H1 (cell line): ENCODE data around the gene PHEX. TPM values are rescaled to one million over a fixed set of nuclear protein-coding genes. Genes with fewer than 3 reads are reported as not detected.

Experiments
- CTCF ChIA-PET: fragments of 300-600 bp; sonication (Branson Sonifier 250); formaldehyde crosslinking; loops from one replicate; lab custom pipeline; 2021; ENCODE audit not compliant: partially characterized antibody; lab: Charles Lee
- POLR2A ChIA-PET: fragments of 300-600 bp; sonication (Branson Sonifier 250); formaldehyde crosslinking; loops from one replicate; lab custom pipeline; 2021; ENCODE audit warnings: inconsistent platforms; ENCODE audit not compliant: partially characterized antibody; lab: Charles Lee
- DNase-seq, 2 experiments: peaks; one replicate each; pipeline versions ENCODE4 v3.0.0 to v3.0.0-alpha.2; 2010 to 2022; ENCODE audit warnings: low spot score in 2 of 2, low read depth in 1 of 2, mixed read lengths in 1 of 2
- FAIRE-seq: peaks from 2 replicates; lab custom pipeline; 2011; peaks lifted over from hg19 to GRCh38; lab: Jason Lieb, UNC
- H2AFZ ChIP-seq: 2 replicates; pipeline ENCODE4 v1.8.1; 2012; ENCODE audit warnings: low read length, inconsistent platforms
- H2AK5ac ChIP-seq: 2 replicates; pipeline ENCODE4 v1.6.1; 2013; ENCODE audit warnings: low read depth, low read length
- H2BK120ac ChIP-seq: replicated peaks from 2 replicates; pipeline ENCODE3; 2013; ENCODE audit warnings: low read depth, low read length, inconsistent platforms
- H2BK12ac ChIP-seq: 2 replicates; pipeline ENCODE4 v1.6.1; 2013; ENCODE audit warnings: low read depth, low read length
- H2BK15ac ChIP-seq: 2 replicates; pipeline ENCODE4 v1.6.1; 2013; ENCODE audit warnings: low read length
- H2BK20ac ChIP-seq: 2 replicates; pipeline ENCODE4 v1.6.1; 2013; ENCODE audit warnings: low read length
- H2BK5ac ChIP-seq: 2 replicates; pipeline ENCODE4 v1.6.1; 2013; ENCODE audit warnings: low read depth, low read length
- H3K14ac ChIP-seq: 2 replicates; pipeline ENCODE4 v1.6.1; 2013; ENCODE audit warnings: inconsistent platforms; ENCODE audit not compliant: insufficient read length
- H3K18ac ChIP-seq: 2 replicates; pipeline ENCODE4 v1.6.1; 2013; ENCODE audit warnings: low read length; ENCODE audit errors: extremely low read depth
- H3K23ac ChIP-seq: 2 replicates; pipeline ENCODE4 v1.6.1; 2013; ENCODE audit warnings: inconsistent platforms; ENCODE audit not compliant: insufficient read length
- H3K23me2 ChIP-seq: 2 replicates; pipeline ENCODE4 v1.6.1; 2013; ENCODE audit warnings: low read depth, low read length
- H3K27ac ChIP-seq: 2 replicates; pipeline ENCODE4 v1.6.1; 2011; ENCODE audit warnings: low read depth, low read length, inconsistent platforms
- H3K27me3 ChIP-seq, 4 experiments: replicated peaks in 1 of 4; 1 replicate in 1 of 4; 2 replicates in 3 of 4; pipeline versions ENCODE4 v1.6.1 to v1.8.1; 2011 to 2013; ENCODE audit warnings: low read length in 3 of 4, mild to moderate bottlenecking in 3 of 4, inconsistent platforms in 2 of 4, mixed read lengths in 2 of 4, moderate library complexity in 1 of 4; ENCODE audit not compliant: control insufficient read depth in 3 of 4, insufficient read depth in 3 of 4; ENCODE audit errors: extremely low read depth in 1 of 4
- H3K36me3 ChIP-seq, 4 experiments: 2 replicates each; pipeline versions ENCODE4 v1.6.1 to v1.8.1; 2011 to 2013; ENCODE audit warnings: mild to moderate bottlenecking in 4 of 4, low read length in 3 of 4, moderate library complexity in 2 of 4, control low read depth in 1 of 4, inconsistent platforms in 1 of 4; ENCODE audit not compliant: insufficient read depth in 4 of 4, control insufficient read depth in 2 of 4
- H3K4ac ChIP-seq: replicated peaks from 2 replicates; pipeline ENCODE3; 2013; ENCODE audit warnings: low read length, low read depth, mixed read lengths, inconsistent platforms; ENCODE audit not compliant: insufficient read length
- H3K4me1 ChIP-seq, 4 experiments: replicated peaks in 1 of 4; 1 replicate in 1 of 4; 2 replicates in 3 of 4; pipeline versions ENCODE4 v1.6.1 to v1.8.1; 2011 to 2013; ENCODE audit warnings: low read length in 3 of 4, inconsistent platforms in 2 of 4, mixed read lengths in 1 of 4; ENCODE audit not compliant: insufficient read depth in 4 of 4, control insufficient read depth in 3 of 4
- H3K4me2 ChIP-seq, 2 experiments: 2 replicates each; pipeline versions ENCODE4 v1.6.1 to v1.8.1; 2011 to 2013; ENCODE audit warnings: low read depth in 2 of 2, low read length in 2 of 2, control low read depth in 1 of 2, inconsistent platforms in 1 of 2, mild to moderate bottlenecking in 1 of 2; ENCODE audit not compliant: insufficient read depth in 1 of 2
- H3K4me3 ChIP-seq, 4 experiments: fragments of 200-600, 300-600 bp in 1 of 4; sonication (generic), shearing (Covaris generic), sonication (Bioruptor Twin) in 1 of 4; 2 replicates each; pipeline versions ENCODE4 v1.5.1 to v1.8.1; 2011 to 2016; ENCODE audit warnings: low read length in 4 of 4, low read depth in 3 of 4, control low read depth in 2 of 4, inconsistent platforms in 2 of 4, mild to moderate bottlenecking in 2 of 4, mixed read lengths in 1 of 4, moderate library complexity in 1 of 4; ENCODE audit not compliant: insufficient read depth in 2 of 4; ENCODE audit errors: extremely low read depth in 1 of 4
- H3K56ac ChIP-seq: replicated peaks from 2 replicates; pipeline ENCODE3; 2013; ENCODE audit warnings: low read depth, mild to moderate bottlenecking, mixed read lengths, low read length, inconsistent platforms; ENCODE audit not compliant: insufficient read length
- H3K79me1 ChIP-seq: 2 replicates; pipeline ENCODE4 v1.6.1; 2013; ENCODE audit warnings: low read depth, low read length, control low read depth
- H3K79me2 ChIP-seq, 2 experiments: 2 replicates each; pipeline versions ENCODE4 v1.6.1 to v1.8.1; 2012 to 2013; ENCODE audit warnings: low read length in 2 of 2, mild to moderate bottlenecking in 2 of 2, inconsistent platforms in 1 of 2; ENCODE audit not compliant: insufficient read depth in 2 of 2, control insufficient read depth in 1 of 2
- H3K9ac ChIP-seq, 4 experiments: replicated peaks in 1 of 4; 1 replicate in 1 of 4; 2 replicates in 3 of 4; pipeline versions ENCODE4 v1.6.1 to v1.8.1; 2011 to 2013; ENCODE audit warnings: low read depth in 3 of 4, low read length in 3 of 4, control low read depth in 2 of 4, mild to moderate bottlenecking in 2 of 4, moderate library complexity in 2 of 4, inconsistent platforms in 1 of 4; ENCODE audit errors: extremely low read depth in 1 of 4
- H3K9me3 ChIP-seq, 2 experiments: 2 replicates each; pipeline versions ENCODE4 v1.6.1 to v1.8.1; 2012 to 2013; ENCODE audit warnings: mild to moderate bottlenecking in 2 of 2, moderate library complexity in 2 of 2, control low read depth in 1 of 2, inconsistent platforms in 1 of 2, low read depth in 1 of 2, low read length in 1 of 2, mixed read lengths in 1 of 2; ENCODE audit not compliant: insufficient read depth in 2 of 2
- H4K20me1 ChIP-seq, 2 experiments: replicated peaks in 1 of 2; 2 replicates each; pipeline versions ENCODE3 to v1.8.1; 2011 to 2013; ENCODE audit warnings: inconsistent platforms in 2 of 2, low read length in 2 of 2, mild to moderate bottlenecking in 1 of 2; ENCODE audit not compliant: insufficient read depth in 2 of 2, control insufficient read depth in 1 of 2
- H4K5ac ChIP-seq: 2 replicates; pipeline ENCODE4 v1.6.1; 2013; ENCODE audit warnings: low read length, low read depth, mixed read lengths, inconsistent platforms; ENCODE audit not compliant: insufficient read length
- H4K8ac ChIP-seq: 2 replicates; pipeline ENCODE4 v1.8.0; 2013; ENCODE audit warnings: mild to moderate bottlenecking, moderate library complexity, low read length, inconsistent platforms; ENCODE audit not compliant: insufficient read depth; ENCODE audit errors: extremely low read depth
- H4K91ac ChIP-seq: replicated peaks from 2 replicates; pipeline ENCODE3; 2013; ENCODE audit warnings: low read length, mixed read lengths, inconsistent platforms; ENCODE audit not compliant: insufficient read length
- CBX5 ChIP-seq: fragments of 300-800, 300-1000 bp; sonication (generic); IDR thresholded peaks from 2 replicates; pipeline ENCODE4 v1.7.1; 2016; ENCODE audit warnings: antibody characterized with exemption, low read length, low read depth
- CREB1 ChIP-seq: IDR thresholded peaks from 2 replicates; pipeline ENCODE4 v1.6.1; 2012; ENCODE audit warnings: inconsistent platforms
- EZH2 ChIP-seq: fragments of 200-600 bp; sonication (generic); IDR thresholded peaks from 2 replicates; pipeline ENCODE4 v1.7.1; 2012; ENCODE audit warnings: low read depth, mild to moderate bottlenecking, moderate library complexity, low read length, inconsistent platforms; ENCODE audit not compliant: severe bottlenecking
- MAFK ChIP-seq: IDR thresholded peaks from 2 replicates; pipeline ENCODE4 v1.6.1; 2012; ENCODE audit warnings: low read depth, mild to moderate bottlenecking, improper control_type of control experiment, low read length
- NANOG ChIP-seq: IDR thresholded peaks from 2 replicates; pipeline ENCODE4 v1.6.1; 2011; ENCODE audit warnings: low read length, low read depth, mild to moderate bottlenecking, inconsistent platforms; ENCODE audit not compliant: insufficient read depth, poor library complexity, severe bottlenecking
- RAD21 ChIP-seq, 2 experiments: IDR thresholded peaks in 1 of 2; conservative IDR thresholded peaks in 1 of 2; 2 replicates each; pipeline ENCODE4 v1.6.1; 2011; ENCODE audit warnings: low read depth in 2 of 2, low read length in 2 of 2, improper control_type of control experiment in 1 of 2, inconsistent platforms in 1 of 2, mild to moderate bottlenecking in 1 of 2, moderate library complexity in 1 of 2
- SIN3A ChIP-seq, 2 experiments: IDR thresholded peaks in 1 of 2; conservative IDR thresholded peaks in 1 of 2; 2 replicates each; pipeline ENCODE4 v1.6.1; 2011 to 2012; ENCODE audit warnings: low read length in 2 of 2, improper control_type of control experiment in 1 of 2, low read depth in 1 of 2, mild to moderate bottlenecking in 1 of 2
- SUZ12 ChIP-seq: fragments of 200-600 bp; sonication (generic); IDR thresholded peaks from 2 replicates; pipeline ENCODE4 v1.6.1; 2012; ENCODE audit warnings: mild to moderate bottlenecking, inconsistent platforms, low read length, moderate library complexity, mixed read lengths
- YY1 ChIP-seq: IDR thresholded peaks from 2 replicates; pipeline ENCODE4 v1.6.1; 2011; ENCODE audit warnings: low read depth, mild to moderate bottlenecking, low read length
- WGBS, 2 experiments: shearing (Covaris generic) in 1 of 2; methylation state at CpG; one replicate each; pipeline versions ENCODE4 v1.1.6 to v1.1.7; 2013 to 2015; ENCODE audit warnings: low lambda C conversion rate in 2 of 2, mixed read lengths in 2 of 2, inconsistent platforms in 1 of 2, low coverage in 1 of 2, missing lambda C conversion rate in 1 of 2; ENCODE audit not compliant: insufficient replicate concordance in 2 of 2, insufficient coverage in 1 of 2, insufficient read length in 1 of 2; ENCODE audit errors: extremely low coverage in 1 of 2, missing lambda C conversion rate in 1 of 2; 5-methylcytosine and 5-hydroxymethylcytosine counted together
- polyA plus RNA-seq, 7 experiments: library from polyadenylated mRNA; depleted of rRNA in 3 of 7; stranded (reverse) in 5 of 7; unstranded in 2 of 7; fragments of >200 nt in 5 of 7; fragments of 200-250 nt in 2 of 7; gene quantifications; 1 replicate in 5 of 7; 2 replicates in 1 of 7; 4 replicates in 1 of 7; pipeline versions ENCODE4 v1.2.1 to v1.2.3, GENCODE V29; 2011 to 2013; ENCODE audit warnings: missing spikeins in 2 of 7, mixed read lengths in 2 of 7
- total RNA-seq: library from RNA; stranded (reverse); fragmentation: NEBNext Ultra II Directional; extraction: Animal tissue kit (Norgen Biotek cat#: 25700); gene quantifications from 2 replicates; pipeline ENCODE4 v1.2.1, GENCODE V29; 2021
- TF ChIP-seq, protein P1 (sequence below): IDR thresholded peaks from 2 replicates; pipeline ENCODE4 v1.6.1; 2012; ENCODE audit warnings: inconsistent platforms
- TF ChIP-seq, protein P2 (sequence below): IDR thresholded peaks from 2 replicates; pipeline ENCODE4 v1.6.1; 2011; ENCODE audit warnings: low read depth, mild to moderate bottlenecking, low read length; ENCODE audit not compliant: insufficient read depth

Gene PHEX
- total and polyA plus RNA-seq, 2 of the 8 experiments (the other 6 are each of a cell fraction or from before 2014, with no cell fraction given), result 0.03 to 0.11 TPM

DNA sequence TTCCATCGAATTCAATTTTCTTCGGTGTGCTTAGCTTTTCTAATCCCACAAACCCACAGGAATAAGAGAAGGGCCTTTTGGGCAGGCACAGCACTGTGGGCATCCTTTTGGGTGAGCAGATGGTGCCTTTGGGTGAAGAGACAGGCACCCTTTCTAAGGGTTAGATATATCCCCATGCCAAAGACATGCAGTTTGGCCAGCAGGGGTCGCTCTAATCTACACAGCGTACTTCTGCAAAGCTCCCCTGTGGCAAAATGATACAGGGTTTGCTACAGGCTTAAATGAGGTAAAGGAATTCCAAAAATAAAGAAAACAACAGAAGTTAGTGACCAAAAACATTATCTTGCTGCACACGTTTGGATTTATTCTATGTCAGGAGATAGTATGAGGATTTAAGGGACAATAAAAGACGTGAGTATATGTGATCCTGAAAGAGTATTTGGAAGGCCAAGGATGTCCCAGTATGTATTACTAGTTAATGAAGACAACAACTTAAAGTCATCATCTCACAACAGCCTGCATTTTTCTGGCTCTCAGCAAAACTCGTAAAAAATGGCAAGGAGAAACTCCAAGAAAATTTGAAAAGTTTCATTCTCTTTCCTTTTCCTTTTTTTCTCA lies 49.5 kb downstream of the PHEX start:
- ChIA-PET CTCF (interaction anchor here (0.6 to 2.2 kb wide), 13 partner anchors 10 to 448 kb away, joined by 3 to 11 read pairs (median 3); no protein-coding TSS in a partner anchor), POLR2A (no interaction called here)
- no peak overlapping the region for H2BK20ac ChIP-seq
- TF ChIP-seq YY1 (no peak), RAD21 (IDR thresholded peaks at IDR 0.05 in 1 of 2, conservative IDR thresholded peaks at IDR 0.05 in 1 of 2; ENCODE audit: low read depth in 2 of 2, low read length in 2 of 2) (peak; percentile 63 to 69), SIN3A (conservative IDR thresholded peaks at IDR 0.05 in 1 of 2, IDR thresholded peaks at IDR 0.05 in 1 of 2; ENCODE audit: low read depth in 1 of 2, low read length in 2 of 2) (no peak), SUZ12 (no peak), NANOG (no peak), MAFK (no peak), CREB1 (no peak), EZH2 (no peak), CBX5 (no peak)
- TF ChIP-seq, protein P1, sequence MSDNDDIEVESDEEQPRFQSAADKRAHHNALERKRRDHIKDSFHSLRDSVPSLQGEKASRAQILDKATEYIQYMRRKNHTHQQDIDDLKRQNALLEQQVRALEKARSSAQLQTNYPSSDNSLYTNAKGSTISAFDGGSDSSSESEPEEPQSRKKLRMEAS, result no peak
- TF ChIP-seq, protein P2, sequence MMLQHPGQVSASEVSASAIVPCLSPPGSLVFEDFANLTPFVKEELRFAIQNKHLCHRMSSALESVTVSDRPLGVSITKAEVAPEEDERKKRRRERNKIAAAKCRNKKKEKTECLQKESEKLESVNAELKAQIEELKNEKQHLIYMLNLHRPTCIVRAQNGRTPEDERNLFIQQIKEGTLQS, result no peak

More for the DNA sequence above, 49.5 kb downstream of the PHEX start:
- H2BK15ac ChIP-seq, result no peak overlapping the region
- H4K8ac ChIP-seq, result no peak overlapping the region
- H3K9ac ChIP-seq, result no peak overlapping the region
- no peaks in the 10 kb centered on the region for H3K9me3 ChIP-seq
- 43% methylated on average over 7 of the region's 7 CpGs; no CpG with 5 or more reads in 1 of the 2 experiments for WGBS, 2 experiments
- H2BK12ac ChIP-seq, result no peak overlapping the region
- H3K79me1 ChIP-seq, result no peaks in the 10 kb centered on the region
- no peaks in the 10 kb centered on the region for H3K23me2 ChIP-seq
- H4K5ac ChIP-seq, result no peak overlapping the region
- H3K27ac ChIP-seq, result no peak overlapping the region
- H3K27me3 ChIP-seq, result no peaks in the 10 kb centered on the region
- H3K4me3 ChIP-seq, result no peak overlapping the region
- H2BK120ac ChIP-seq, result no peak overlapping the region
- H4K20me1 ChIP-seq, result no peaks in the 10 kb centered on the region
- H4K91ac ChIP-seq, result no peak overlapping the region
- no peak overlapping the region for H3K4me2 ChIP-seq
- no peak overlapping the region for H3K14ac ChIP-seq
- H2AK5ac ChIP-seq, result no peak overlapping the region
- FAIRE-seq (peak; percentile 94), DNase-seq (peak; percentile 3 to 66)
- no peaks in the 10 kb centered on the region for H3K36me3 ChIP-seq
- no peak overlapping the region for H2AFZ ChIP-seq
- no peaks in the 10 kb centered on the region for H3K79me2 ChIP-seq
- no peak overlapping the region for H3K18ac ChIP-seq
- no peak overlapping the region for H3K4ac ChIP-seq
- no peak overlapping the region for H2BK5ac ChIP-seq
- H3K23ac ChIP-seq, result no peak overlapping the region
- H3K56ac ChIP-seq, result no peak overlapping the region
- peaks cover 0 to 3% (median 0%) of the 10 kb centered on the region in 4 experiments; a peak in 1 of 7 replicates for H3K4me1 ChIP-seq
